Sigmoid colon (tissue), 7 donors: ENCODE measurements around the gene SLC35B3. TPM values are rescaled to one million over a fixed set of nuclear protein-coding genes. Genes with fewer than 3 reads are reported as not detected.
"Not testable (repeated sequence)": the region's sequence is repeated elsewhere in the genome, so short reads cannot be mapped to it uniquely, and the experiment has no call there.

Experiments used
- DNase-seq: peaks from one replicate; pipeline ENCODE4 v3.0.0-alpha.2; 2019
- H3K27ac ChIP-seq, 4 donors: fragments of 200-600 bp; sonication (generic); one replicate each; pipeline ENCODE4 v1.5.1; 2016 to 2019; ENCODE audit warnings: mild to moderate bottlenecking in 1 of 4
- H3K27me3 ChIP-seq, 3 donors: fragments of 200-600 bp; sonication (generic); one replicate each; pipeline ENCODE4 v1.5.1; 2019; ENCODE audit warnings: mild to moderate bottlenecking in 1 of 3
- H3K36me3 ChIP-seq, 4 donors: fragments of 200-600 bp; sonication (generic); one replicate each; pipeline ENCODE4 v1.5.1; 2016 to 2019
- H3K4me1 ChIP-seq, 4 donors: fragments of 200-600 bp; sonication (generic); one replicate each; pipeline ENCODE4 v1.5.1; 2017 to 2019
- H3K4me3 ChIP-seq, 4 donors: fragments of 200-600 bp; sonication (generic); one replicate each; pipeline ENCODE4 v1.5.1; 2017 to 2019; ENCODE audit warnings: mild to moderate bottlenecking in 2 of 4, moderate library complexity in 1 of 4
- H3K9me3 ChIP-seq, 4 donors: fragments of 200-600 bp in 3 of 4; sonication (generic) in 3 of 4; one replicate each; pipeline versions ENCODE4 v1.5.1 to v1.6.1; 2013 to 2019
- CTCF ChIP-seq, 4 experiments: fragments of 450-650 bp in 3 of 4; fragments of 200-600 bp in 1 of 4; IDR thresholded peaks; one replicate each; pipeline ENCODE4 v1.5.1; 2016 to 2019; ENCODE audit warnings: antibody characterized with exemption in 4 of 4, mild to moderate bottlenecking in 3 of 4, moderate library complexity in 2 of 4
- EP300 ChIP-seq, 4 donors: sonication (generic); formaldehyde crosslinking; IDR thresholded peaks; one replicate each; pipeline ENCODE4 v1.6.1; 2017; ENCODE audit warnings: antibody characterized with exemption in 4 of 4
- POLR2A ChIP-seq, 2 donors: fragments of 450-650 bp; IDR thresholded peaks; one replicate each; pipeline ENCODE4 v1.6.1; 2016; ENCODE audit warnings: antibody characterized with exemption in 2 of 2, mild to moderate bottlenecking in 2 of 2, moderate library complexity in 2 of 2
- POLR2AphosphoS5 ChIP-seq, 4 donors: sonication (generic); formaldehyde crosslinking; IDR thresholded peaks; one replicate each; pipeline ENCODE4 v1.6.1; 2017; ENCODE audit warnings: antibody characterized with exemption in 4 of 4
- WGBS, 2 donors: extraction: QIAGEN DNeasy Blood & Tissue Kit; methylation state at CpG; one replicate each; pipeline ENCODE4 v1.1.7; 2013; 5-methylcytosine and 5-hydroxymethylcytosine counted together
- intact Hi-C: fragments of 100-400 bp; cut with DNase I; formaldehyde crosslinking; loops from one replicate; pipeline ENCODE4 v1.15.1; 2023
- polyA plus RNA-seq, 3 donors: library from polyadenylated mRNA; stranded (reverse); fragments of 200-250 nt; gene quantifications; one replicate each; pipeline ENCODE4 v1.2.3, GENCODE V29; 2013
- total RNA-seq, 4 donors: library from RNA; depleted of rRNA; stranded (reverse); fragments of >200 nt; gene quantifications; one replicate each; pipeline ENCODE4 v1.1.0, GENCODE V29; 2016
- donor health status: healthy with polysubstance abuse.
- donor health status: Bipolar disorder and iron deficiency.
- donor health status: healthy.

Gene SLC35B3
- total and polyA plus RNA-seq, 7 donors = 11.9 to 29.4 (median 16.6) TPM

- Histone ChIP-seq H3K4me1 (no peaks in the 10 kb centered on the region), H3K9me3 (no peaks in the 10 kb centered on the region), H3K27me3 (no peaks in the 10 kb centered on the region), H3K36me3 (peaks cover 0 to 72% (median 15%) of the 10 kb centered on the region in 4 donors), H3K4me3 (no peak overlapping the region), H3K27ac (no peak overlapping the region)
- no peak for DNase-seq
- TF ChIP-seq CTCF (IDR thresholded peaks at IDR 0.05) (no peak), POLR2AphosphoS5 (IDR thresholded peaks at IDR 0.05) (no peak), POLR2A (IDR thresholded peaks at IDR 0.05) (no peak), EP300 (IDR thresholded peaks at IDR 0.05) (no peak)
- WGBS, 2 donors = 94 to 95% methylated on average over 3 of the region's 3 CpGs
- intact Hi-C loops = no loop called here
These were observed 15.2 kb downstream of the SLC35B3 start for GRCh38 chr6:8420031-8420588.

GRCh38 chr6:8415913-8416312, 19.4 kb downstream of the SLC35B3 start:
- Histone ChIP-seq H3K27me3 (no peaks in the 10 kb centered on the region), H3K36me3 (peaks cover 4 to 94% (median 26%) of the 10 kb centered on the region in 4 donors), H3K4me3 (no peak overlapping the region), H3K9me3 (no peaks in the 10 kb centered on the region), H3K27ac (no peak overlapping the region), H3K4me1 (no peaks in the 10 kb centered on the region)
- no peak for DNase-seq
- TF ChIP-seq EP300 (IDR thresholded peaks at IDR 0.05) = no peak
- no peak for TF ChIP-seq CTCF (IDR thresholded peaks at IDR 0.05)
- no peak for TF ChIP-seq POLR2AphosphoS5 (IDR thresholded peaks at IDR 0.05)
- TF ChIP-seq POLR2A (IDR thresholded peaks at IDR 0.05) = no peak
- 97 to 100% methylated on average over 2 of the region's 2 CpGs for WGBS, 2 donors
- intact Hi-C loops = no loop called here

DNA sequence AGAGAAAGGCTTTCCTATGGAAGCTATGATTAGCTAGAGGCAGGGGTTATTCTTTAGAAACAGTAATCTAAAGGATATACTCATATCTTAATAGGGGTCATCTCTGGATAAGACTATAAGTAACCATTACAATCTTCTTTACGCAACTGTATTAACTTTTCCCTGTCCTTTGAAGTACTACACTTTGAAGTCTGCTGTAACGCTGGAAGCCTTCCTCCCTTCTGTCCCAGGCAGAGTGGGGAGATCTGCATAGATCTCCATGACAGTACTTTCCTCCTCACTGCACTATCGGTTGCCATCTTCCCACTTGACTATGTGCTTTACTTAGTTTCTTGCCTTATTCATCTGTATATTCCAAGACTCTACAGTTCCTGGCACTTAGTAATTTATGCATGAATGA, 20.1 kb downstream of the SLC35B3 start:
- no peak for DNase-seq
- H3K4me3 ChIP-seq = no peak overlapping the region
- no peaks in the 10 kb centered on the region for H3K9me3 ChIP-seq
- intact Hi-C loops = no loop called here
- H3K27me3 ChIP-seq = no peaks in the 10 kb centered on the region
- no peak overlapping the region for H3K27ac ChIP-seq
- no peaks in the 10 kb centered on the region for H3K4me1 ChIP-seq
- WGBS, 2 donors = 95% methylated on average over 3 of the region's 3 CpGs
- TF ChIP-seq EP300 (IDR thresholded peaks at IDR 0.05) (no peak), CTCF (IDR thresholded peaks at IDR 0.05) (no peak), POLR2A (IDR thresholded peaks at IDR 0.05) (no peak), POLR2AphosphoS5 (IDR thresholded peaks at IDR 0.05) (no peak)
- peaks cover 4 to 94% (median 26%) of the 10 kb centered on the region in 4 donors for H3K36me3 ChIP-seq

DNA sequence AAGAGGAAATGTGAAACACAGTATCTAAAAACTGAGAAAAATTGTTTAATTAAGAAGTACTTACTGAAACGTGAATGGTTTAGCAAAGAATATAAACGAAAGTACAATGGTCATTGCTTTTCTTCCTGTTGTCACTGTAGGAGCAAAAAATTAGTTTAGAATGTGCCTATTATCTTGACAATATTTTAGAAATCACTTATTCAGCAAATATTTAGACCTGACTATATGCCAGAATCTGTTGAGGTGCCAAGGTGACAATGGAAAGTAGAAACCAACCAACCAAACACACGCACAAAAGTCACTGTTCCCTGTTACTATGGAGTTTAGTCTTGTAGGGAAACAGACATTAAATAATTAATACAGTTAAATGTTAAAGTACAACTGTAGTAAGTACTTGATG, 20.5 kb downstream of the SLC35B3 start:
- H3K9me3 ChIP-seq = no peaks in the 10 kb centered on the region
- H3K4me1 ChIP-seq = no peaks in the 10 kb centered on the region
- no peak overlapping the region for H3K27ac ChIP-seq
- no peak overlapping the region for H3K4me3 ChIP-seq
- intact Hi-C loops = no loop called here
- no peak for DNase-seq
- H3K27me3 ChIP-seq = no peaks in the 10 kb centered on the region
- TF ChIP-seq EP300 (IDR thresholded peaks at IDR 0.05) (no peak), POLR2AphosphoS5 (IDR thresholded peaks at IDR 0.05) (no peak), CTCF (IDR thresholded peaks at IDR 0.05) (no peak), POLR2A (IDR thresholded peaks at IDR 0.05) (no peak)
- WGBS, 2 donors = 92% methylated on average over 3 of the region's 3 CpGs
- peaks cover 4 to 94% (median 26%) of the 10 kb centered on the region in 4 donors for H3K36me3 ChIP-seq

DNA sequence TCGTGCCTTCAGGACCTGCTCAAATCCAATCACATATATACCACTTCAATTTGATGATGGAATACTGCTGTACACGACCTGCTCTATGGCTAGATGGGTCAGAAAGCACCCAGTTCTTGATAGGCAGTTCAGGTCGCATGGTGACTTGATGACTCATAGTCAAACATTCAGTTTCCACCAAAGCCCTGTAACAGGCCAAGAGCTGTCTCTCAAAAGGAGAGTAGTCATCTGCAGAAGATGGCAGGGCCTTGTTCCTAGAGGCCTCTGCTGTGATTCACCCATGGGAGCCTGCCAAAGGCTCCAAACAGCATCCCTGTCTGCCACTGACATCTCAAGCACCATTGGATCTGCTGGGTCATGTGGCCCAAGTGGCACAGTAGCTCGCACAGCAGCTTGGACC, 29.4 kb downstream of the SLC35B3 start:
- 86 to 92% methylated on average over 4 of the region's 4 CpGs for WGBS, 2 donors
- H3K36me3 ChIP-seq = peaks cover 0 to 16% (median under 1%) of the 10 kb centered on the region in 4 donors
- DNase-seq, H3K27me3 ChIP-seq, H3K4me3 ChIP-seq, H3K27ac ChIP-seq, H3K4me1 ChIP-seq, intact Hi-C loops, H3K9me3 ChIP-seq: not testable (repeated sequence)
